HepG2 (cell line): ENCODE data around the gene SRSF3. TPM values are rescaled to one million over a fixed set of nuclear protein-coding genes. Genes with fewer than 3 reads are reported as not detected.

ENCODE experiments used
- CTCF ChIP-seq: sonication (generic); formaldehyde crosslinking; IDR thresholded peaks from 2 replicates; pipeline ENCODE4 v1.5.0; 2020; ENCODE audit warnings: mild to moderate bottlenecking, missing genetic modification reagents, moderate library complexity
- HNRNPLL ChIP-seq: fragments of 200-400 bp; formaldehyde crosslinking; IDR thresholded peaks from 2 replicates; pipeline ENCODE4 v1.6.1; 2017; ENCODE audit warnings: mild to moderate bottlenecking, low read depth, low read length; ENCODE audit not compliant: poor library complexity, severe bottlenecking
- IRF9 ChIP-seq: sonication (generic); formaldehyde crosslinking; IDR thresholded peaks from 2 replicates; pipeline ENCODE4 v1.8.0; 2022; ENCODE audit warnings: missing genetic modification reagents, mild to moderate bottlenecking, borderline replicate concordance
- NFYC ChIP-seq: IDR thresholded peaks from 2 replicates; pipeline ENCODE4 v1.6.1; 2016; ENCODE audit warnings: missing genetic modification reagents, missing compliant biosample characterization
- PATZ1 ChIP-seq: sonication (generic); formaldehyde crosslinking; IDR thresholded peaks from 2 replicates; pipeline ENCODE4 v1.4.0; 2020; ENCODE audit warnings: missing genetic modification reagents
- PHF20 ChIP-seq: sonication (generic); formaldehyde crosslinking; IDR thresholded peaks from 2 replicates; pipeline ENCODE4 v1.5.0; 2020; ENCODE audit warnings: mild to moderate bottlenecking, missing genetic modification reagents
- POLR2AphosphoS2 ChIP-seq: IDR thresholded peaks from 2 replicates; pipeline ENCODE4 v1.6.1; 2011; ENCODE audit warnings: low read depth, low read length, improper control_type of control experiment
- RBFOX2 ChIP-seq: fragments of 200-400 bp; formaldehyde crosslinking; IDR thresholded peaks from 2 replicates; pipeline ENCODE4 v1.6.1; 2017; ENCODE audit warnings: low read depth, mild to moderate bottlenecking, low read length
- ZBTB38 ChIP-seq: sonication (generic); formaldehyde crosslinking; IDR thresholded peaks from 2 replicates; pipeline ENCODE4 v1.5.1; 2020; ENCODE audit warnings: mild to moderate bottlenecking, missing genetic modification reagents
- ZMAT3 ChIP-seq: sonication (generic); formaldehyde crosslinking; conservative IDR thresholded peaks from 2 replicates; pipeline ENCODE4 v1.7.0; 2021; ENCODE audit warnings: missing genetic modification reagents
- ZNF350 ChIP-seq: sonication (generic); formaldehyde crosslinking; IDR thresholded peaks from 2 replicates; pipeline ENCODE4 v1.4.0; 2020; ENCODE audit warnings: mild to moderate bottlenecking, low read depth, missing genetic modification reagents, borderline replicate concordance
- ZNF468 ChIP-seq: sonication (generic); formaldehyde crosslinking; IDR thresholded peaks from 2 replicates; pipeline ENCODE4 v1.8.0; 2022; ENCODE audit warnings: mild to moderate bottlenecking, moderate library complexity, missing genetic modification reagents
- ZNF781 ChIP-seq: sonication (generic); formaldehyde crosslinking; IDR thresholded peaks from 2 replicates; pipeline ENCODE4 v1.5.1; 2020; ENCODE audit warnings: borderline replicate concordance, mild to moderate bottlenecking, missing genetic modification reagents; ENCODE audit errors: not compliant biosample characterization
- polyA plus RNA-seq, 8 experiments: library from polyadenylated mRNA; depleted of rRNA in 3 of 8; stranded (reverse) in 7 of 8; unstranded in 1 of 8; fragments of >200 nt; fragmentation: Illumina TruSeq in 4 of 8; extraction: Trizol in 4 of 8; gene quantifications; 2 replicates each; pipeline versions ENCODE4 v1.2.1 to v1.2.3, GENCODE V29; 2011 to 2016; ENCODE audit warnings: low read depth in 4 of 8, missing spikeins in 1 of 8, mixed read lengths in 1 of 8; ENCODE audit not compliant: insufficient read depth in 1 of 8
- total RNA-seq, 5 experiments: library from RNA; depleted of rRNA; stranded (reverse); fragments of >200 nt; fragmentation: Illumina TruSeq; extraction: Trizol; gene quantifications; 2 replicates each; pipeline ENCODE4 v1.2.3, GENCODE V29; 2016; ENCODE audit warnings: low read depth in 1 of 5

The SRSF3 gene
- total and polyA plus RNA-seq, 2 of the 13 experiments (the other 11 are each of a cell fraction or from before 2014, with no cell fraction given): 206 to 684 TPM

- TF ChIP-seq PATZ1 (CRISPR knock-in tag) (no peak), POLR2AphosphoS2 (no peak), ZNF350 (no peak), RBFOX2 (peak; percentile 24), ZMAT3 (CRISPR knock-in tag) (no peak), ZNF468 (CRISPR knock-in tag) (no peak), CTCF (CRISPR knock-in tag) (no peak), ZBTB38 (peak; percentile 98), PHF20 (no peak), IRF9 (CRISPR knock-in tag) (peak; percentile 58; the same call in 1 of the 2 replicates), HNRNPLL (no peak), NFYC (CRISPR knock-in tag) (peak; percentile 60), ZNF781 (CRISPR knock-in tag) (no peak)
Measured at GRCh38 chr6:36599791-36600209, 5.6 kb downstream of the SRSF3 start (continued).
